ENCODE data around the gene RIPOR3. TPM values are rescaled to one million over a fixed set of nuclear protein-coding genes. Genes with fewer than 3 reads are reported as not detected.
A peak's percentile ranks its signal among the peaks of the same experiment; 100 is the strongest.

RIPOR3 gene
- total RNA-seq, 2 experiments from 2014 or later: 0.53 TPM; not detected in 1

GRCh38 chr20:50580842-50581544, 110.3 kb downstream of the RIPOR3 start:
- Histone ChIP-seq H3K36me3 (ENCODE audit: insufficient read depth, low read length) (peaks cover 49% of the 10 kb centered on the region), H3K9me2 (ENCODE audit: insufficient read depth, low read length) (no peaks in the 10 kb centered on the region)
- TF ChIP-seq EZH2phosphoT487 (IDR thresholded peaks at IDR 0.05; ENCODE audit: borderline replicate concordance, low read depth, low read length) (no peak), CTCF (conservative IDR thresholded peaks at IDR 0.05; ENCODE audit: low read length) (no peak)

GRCh38 chr20:50580016-50580747, 111.2 kb downstream of the RIPOR3 start:
- ChIA-PET CTCF (ENCODE audit: unreplicated experiment) (no interaction called here), POLR2A (no interaction called here)
- TF ChIP-seq CTCF (conservative IDR thresholded peaks at IDR 0.05; ENCODE audit: low read length) (peak; percentile 95), EZH2phosphoT487 (IDR thresholded peaks at IDR 0.05; ENCODE audit: borderline replicate concordance, low read depth, low read length) (no peak)
- Histone ChIP-seq H2AFZ (ENCODE audit: low read length) (no peak overlapping the region), H3K4me3 (ENCODE audit: low read depth, low read length, poor library complexity, severe bottlenecking) (no peak overlapping the region), H3K36me3 (ENCODE audit: insufficient read depth, low read length) (peaks cover 53% of the 10 kb centered on the region), H3K9me3 (ENCODE audit: low read length) (no peaks in the 10 kb centered on the region), H3K4me2 (ENCODE audit: low read length) (no peak overlapping the region), H3K79me2 (ENCODE audit: insufficient read depth, low read depth, low read length) (no peaks in the 10 kb centered on the region), H3K9me2 (ENCODE audit: insufficient read depth, low read length) (no peaks in the 10 kb centered on the region), H3K27ac (ENCODE audit: low read depth, low read length, poor library complexity, severe bottlenecking) (no peak overlapping the region), H3K4me1 (ENCODE audit: insufficient read depth, low read length, poor library complexity, severe bottlenecking) (peaks cover 29% of the 10 kb centered on the region), H4K20me1 (ENCODE audit: insufficient read depth, low read length) (no peaks in the 10 kb centered on the region)
- peak; percentile 55 for DNase-seq (ENCODE audit: low spot score)
- intact Hi-C loops (cut with micrococcal nuclease; ENCODE audit: unreplicated experiment): loop anchor here (1.0 kb wide), 1 partner anchor 116 kb away; no protein-coding TSS in a partner anchor
- no TSS peak for BruUV-seq (replicated peaks)

More at GRCh38 chr20:50580842-50581544, 110.3 kb downstream of the RIPOR3 start:
- no peak overlapping the region for H2AFZ ChIP-seq (ENCODE audit: low read length)
- no peak overlapping the region for H3K4me2 ChIP-seq (ENCODE audit: low read length)
- no peak overlapping the region for H3K4me3 ChIP-seq (ENCODE audit: low read depth, low read length, poor library complexity, severe bottlenecking)
- H3K4me1 ChIP-seq (ENCODE audit: insufficient read depth, low read length, poor library complexity, severe bottlenecking): peaks cover 29% of the 10 kb centered on the region
- no peaks in the 10 kb centered on the region for H3K79me2 ChIP-seq (ENCODE audit: insufficient read depth, low read depth, low read length)
- H3K9me3 ChIP-seq (ENCODE audit: low read length): no peaks in the 10 kb centered on the region
- POLR2A ChIA-PET: no interaction called here
- H3K27ac ChIP-seq (ENCODE audit: low read depth, low read length, poor library complexity, severe bottlenecking): peak overlapping the region; percentile 66
- CTCF ChIA-PET (ENCODE audit: unreplicated experiment): no interaction called here
- intact Hi-C loops (cut with micrococcal nuclease; ENCODE audit: unreplicated experiment): loop anchor here (1.0 kb wide), 1 partner anchor 117 kb away; no protein-coding TSS in a partner anchor
- no peaks in the 10 kb centered on the region for H4K20me1 ChIP-seq (ENCODE audit: insufficient read depth, low read length)
- DNase-seq (ENCODE audit: low spot score): no peak
- no TSS peak for BruUV-seq (replicated peaks)

Measured in OCI-LY7 (cell line).